A673 (cell line): ENCODE results near the gene ORM2.

Source experiments
- CTCF ChIP-seq: fragments of 300-800, 200-600 bp; sonication (generic); conservative IDR thresholded peaks from 2 replicates; pipeline ENCODE4 v1.5.1; 2017; ENCODE audit warnings: low read depth, mild to moderate bottlenecking, antibody characterized with exemption, low read length, moderate library complexity, mixed read lengths
- EZH2 ChIP-seq: fragments of 200-600 bp; sonication (generic); IDR thresholded peaks from 2 replicates; pipeline ENCODE4 v1.6.1; 2017; ENCODE audit warnings: borderline replicate concordance, low read depth, mild to moderate bottlenecking, mixed read lengths, antibody characterized with exemption, low read length; ENCODE audit not compliant: poor library complexity, severe bottlenecking

GRCh38 chr9:114355821-114356220 is 26.2 kb downstream of the ORM2 start:
- TF ChIP-seq CTCF, result no peak
- TF ChIP-seq EZH2, result no peak
